Fibroblast of skin of left quadriceps (primary cell): ENCODE measurements around the gene FAM25C.
"Not testable (repeated sequence)": the region's sequence is repeated elsewhere in the genome, so short reads cannot be mapped to it uniquely, and the experiment has no call there.

Experiments used
- DNase-seq, 2 experiments: peaks; one replicate each; pipeline ENCODE4 v3.0.0-alpha.2; 2013; ENCODE audit warnings: low read depth in 2 of 2

The FAM25C gene

GRCh38 chr10:47999691-48000090 lies at the start of gene FAM25C:
Gene FAM25C, minus strand, starts transcription at chr10:47999791. Its CDS starts 26 bp downstream, at chr10:47999765.
- DNase-seq, result not testable (repeated sequence)

- DNase-seq, result not testable (repeated sequence)
Measured at GRCh38 chr10:48044557-48044956, 45.0 kb upstream of the FAM25C start.

GRCh38 chr10:48031390-48031789 lies 31.8 kb upstream of the FAM25C start:
- not testable (repeated sequence) for DNase-seq

GRCh38 chr10:48002306-48002705 lies 2.7 kb upstream of the FAM25C start:
- DNase-seq, result not testable (repeated sequence)

- peak in 1 of 2 experiments; percentile 4 for DNase-seq
Measured at GRCh38 chr10:47994045-47994444, 5.5 kb downstream of the FAM25C start.

GRCh38 chr10:47992560-47992959 lies 7.0 kb downstream of the FAM25C start:
- not testable (repeated sequence) for DNase-seq

GRCh38 chr10:47991706-47992105 lies 7.9 kb downstream of the FAM25C start:
- not testable (repeated sequence) for DNase-seq

- DNase-seq, result not testable (repeated sequence)
Measured at GRCh38 chr10:47990097-47990496, 9.5 kb downstream of the FAM25C start.

- DNase-seq, result not testable (repeated sequence)
Measured at GRCh38 chr10:47989542-47989950, 10.0 kb downstream of the FAM25C start.

GRCh38 chr10:47988718-47989541 lies 10.7 kb downstream of the FAM25C start:
- not testable (repeated sequence) for DNase-seq

GRCh38 chr10:47987952-47988351 lies 11.6 kb downstream of the FAM25C start:
- not testable (repeated sequence) for DNase-seq

- DNase-seq, result not testable (repeated sequence)
Measured at GRCh38 chr10:47986413-47987230, 13.0 kb downstream of the FAM25C start.

- DNase-seq, result not testable (repeated sequence)
Measured at GRCh38 chr10:47975409-47975808, 24.2 kb downstream of the FAM25C start.

- DNase-seq, result not testable (repeated sequence)
Measured at GRCh38 chr10:47973131-47973530, 26.5 kb downstream of the FAM25C start.

GRCh38 chr10:47972077-47972476 lies 27.5 kb downstream of the FAM25C start:
- DNase-seq, result not testable (repeated sequence)

GRCh38 chr10:47971598-47971997 lies 28.0 kb downstream of the FAM25C start:
- DNase-seq, result not testable (repeated sequence)

GRCh38 chr10:47970047-47970446 lies 29.5 kb downstream of the FAM25C start:
- not testable (repeated sequence) for DNase-seq

GRCh38 chr10:47968988-47969387 lies 30.6 kb downstream of the FAM25C start:
- DNase-seq, result not testable (repeated sequence)

- DNase-seq, result not testable (repeated sequence)
Measured at GRCh38 chr10:47964280-47965063, 35.1 kb downstream of the FAM25C start.

GRCh38 chr10:47962785-47963184 lies 36.8 kb downstream of the FAM25C start:
- DNase-seq, result not testable (repeated sequence)

GRCh38 chr10:47960699-47961098 lies 38.9 kb downstream of the FAM25C start:
- not testable (repeated sequence) for DNase-seq
